Lower lobe of right lung (tissue), 2 donors: ENCODE measurements around the gene UNC80. TPM values are rescaled to one million over a fixed set of nuclear protein-coding genes. Genes with fewer than 3 reads are reported as not detected.

ENCODE experiments used
- ATAC-seq, 2 donors: fragments of 200-7000 bp; cut with Tn5 transposase; one replicate each; pipeline ENCODE4 v1.9.1; 2020 to 2022; ENCODE audit warnings: mild to moderate bottlenecking in 2 of 2, moderate library complexity in 2 of 2
- DNase-seq: peaks from one replicate; pipeline ENCODE4 v3.0.0-alpha.2; 2020
- H3K27ac ChIP-seq: fragments of 200-600 bp; one replicate; pipeline ENCODE4 v1.8.0; 2022
- H3K27me3 ChIP-seq: fragments of 200-600 bp; one replicate; pipeline ENCODE4 v1.8.0; 2022; ENCODE audit warnings: low read depth
- H3K36me3 ChIP-seq: fragments of 200-600 bp; one replicate; pipeline ENCODE4 v1.8.0; 2022; ENCODE audit warnings: mild to moderate bottlenecking
- H3K4me1 ChIP-seq: fragments of 200-600 bp; one replicate; pipeline ENCODE4 v1.8.0; 2022
- H3K4me3 ChIP-seq: fragments of 200-600 bp; one replicate; pipeline ENCODE4 v1.8.0; 2022; ENCODE audit warnings: mild to moderate bottlenecking
- H3K9me3 ChIP-seq: fragments of 200-600 bp; one replicate; pipeline ENCODE4 v1.8.0; 2022
- CTCF ChIP-seq: fragments of 200-600 bp; IDR thresholded peaks from one replicate; pipeline ENCODE4 v1.8.0; 2022; ENCODE audit warnings: antibody characterized with exemption, mild to moderate bottlenecking
- intact Hi-C: fragments of 100-400 bp; cut with DNase I; formaldehyde crosslinking; loops from one replicate; pipeline ENCODE4 v1.11.0; 2022
- total RNA-seq: library from RNA; stranded (reverse); fragmentation: NEBNext Ultra II Directional; extraction: Animal tissue kit (Norgen Biotek cat#: 25700); gene quantifications from one replicate; pipeline ENCODE4 v1.2.1, GENCODE V29; 2021
- donor health status: DM: no; HTN: yes; CAD: no; lungs with severe emphysema.

UNC80 gene
- total RNA-seq, 1 donor from 2014 or later = not detected

GRCh38 chr2:209908511-209908910 is 136.9 kb downstream of the UNC80 start:
- H3K27me3 ChIP-seq = no peaks in the 10 kb centered on the region
- DNase-seq = no peak
- H3K4me3 ChIP-seq = no peak overlapping the region
- intact Hi-C loops = no loop called here
- no peaks in the 10 kb centered on the region for H3K9me3 ChIP-seq
- no peak for ATAC-seq
- no peaks in the 10 kb centered on the region for H3K4me1 ChIP-seq
- TF ChIP-seq CTCF = no peak
- no peaks in the 10 kb centered on the region for H3K36me3 ChIP-seq
- H3K27ac ChIP-seq = no peak overlapping the region

GRCh38 chr2:209911486-209911885 is 139.9 kb downstream of the UNC80 start:
- no peak for DNase-seq

GRCh38 chr2:209913786-209914345 is 142.2 kb downstream of the UNC80 start:
- Histone ChIP-seq H3K4me1 (no peaks in the 10 kb centered on the region), H3K9me3 (no peaks in the 10 kb centered on the region), H3K4me3 (no peak overlapping the region), H3K27ac (no peak overlapping the region), H3K27me3 (peaks cover under 1% of the 10 kb centered on the region), H3K36me3 (no peaks in the 10 kb centered on the region)
- DNase-seq = no peak
- TF ChIP-seq CTCF = no peak
- no peak for ATAC-seq
- intact Hi-C loops = no loop called here

More at GRCh38 chr2:209911486-209911885, 139.9 kb downstream of the UNC80 start:
- Histone ChIP-seq H3K9me3 (no peaks in the 10 kb centered on the region), H3K4me3 (no peak overlapping the region), H3K27ac (no peak overlapping the region), H3K36me3 (no peaks in the 10 kb centered on the region), H3K27me3 (no peaks in the 10 kb centered on the region), H3K4me1 (no peaks in the 10 kb centered on the region)
- ATAC-seq = no peak
- TF ChIP-seq CTCF = no peak
- intact Hi-C loops = no loop called here

GRCh38 chr2:209917154-209917771 is 145.6 kb downstream of the UNC80 start:
- DNase-seq (no peak), ATAC-seq (no peak)
- Histone ChIP-seq H3K36me3 (no peaks in the 10 kb centered on the region), H3K27me3 (peaks cover 3% of the 10 kb centered on the region), H3K9me3 (no peaks in the 10 kb centered on the region), H3K27ac (no peak overlapping the region), H3K4me1 (no peaks in the 10 kb centered on the region), H3K4me3 (no peak overlapping the region)
- intact Hi-C loops = no loop called here
- TF ChIP-seq CTCF = no peak

- H3K4me1 ChIP-seq = no peaks in the 10 kb centered on the region
- intact Hi-C loops = no loop called here
- TF ChIP-seq CTCF = no peak
- H3K9me3 ChIP-seq = no peaks in the 10 kb centered on the region
- no peak for ATAC-seq
- H3K27me3 ChIP-seq = peaks cover 3% of the 10 kb centered on the region
- no peak overlapping the region for H3K4me3 ChIP-seq
- no peak overlapping the region for H3K27ac ChIP-seq
- H3K36me3 ChIP-seq = no peaks in the 10 kb centered on the region
- no peak for DNase-seq
Measured at GRCh38 chr2:209918251-209918650, 146.6 kb downstream of the UNC80 start.
